Right renal pelvis (tissue), 4 donors: ENCODE results near the gene SGCA. TPM values are rescaled to one million over a fixed set of nuclear protein-coding genes. Genes with fewer than 3 reads are reported as not detected.

ENCODE experiments used
- DNase-seq, 4 donors: peaks; one replicate each; pipeline ENCODE4 v3.0.0-alpha.2; 2013; ENCODE audit warnings: low read depth in 4 of 4, low spot score in 3 of 4, missing footprints in 1 of 4
- polyA plus RNA-seq, 4 donors: library from polyadenylated mRNA; unstranded; fragments of 120-200 nt; gene quantifications; one replicate each; pipeline ENCODE4 v1.2.1, GENCODE V29; 2013; ENCODE audit not compliant: insufficient read length in 4 of 4

SGCA gene
- polyA plus RNA-seq, 4 donors: 0.79 to 1.2 (median 1.0) TPM

- DNase-seq: no peak
Observed at GRCh38 chr17:50219342-50219741, 53.5 kb downstream of the SGCA start.

GRCh38 chr17:50219939-50220465 lies 54.2 kb downstream of the SGCA start:
- no peak for DNase-seq

- DNase-seq: no peak
Observed at GRCh38 chr17:50220811-50221210, 55.0 kb downstream of the SGCA start.

GRCh38 chr17:50221266-50221863 lies 55.6 kb downstream of the SGCA start:
- DNase-seq: no peak

- no peak for DNase-seq
Observed at GRCh38 chr17:50221864-50222545, 56.2 kb downstream of the SGCA start.

- DNase-seq: no peak
Observed at GRCh38 chr17:50222922-50223321, 57.1 kb downstream of the SGCA start.

Other genes starting within 250 kb of the SGCA start
- under 1 TPM; 0.52 to 0.78 (median 0.62) TPM for gene DLX4, start 196.8 kb upstream of the SGCA start, polyA plus RNA-seq
- 1 to 10 TPM in 3 of 4 donors, under 1 TPM in 1; 0.90 to 1.6 (median 1.2) TPM for gene DLX3, start 170.8 kb upstream of the SGCA start, polyA plus RNA-seq
- 100 to 1,000 TPM in 2 of 4 donors, 10 to 100 TPM in 2; 97.9 to 123 (median 102) TPM for gene ITGA3, start 109.9 kb upstream of the SGCA start, polyA plus RNA-seq
- 100 to 1,000 TPM; 115 to 128 (median 125) TPM for gene PDK2, start 70.7 kb upstream of the SGCA start, polyA plus RNA-seq
- gene SAMD14, start 35.8 kb upstream of the SGCA start, polyA plus RNA-seq: 10 to 100 TPM; 12.9 to 20.9 (median 14.6) TPM
- gene PPP1R9B, start 15.3 kb upstream of the SGCA start, polyA plus RNA-seq: 10 to 100 TPM; 46.7 to 50.4 (median 49.3) TPM
- gene COL1A1, start 35.6 kb downstream of the SGCA start, polyA plus RNA-seq: 100 to 1,000 TPM; 539 to 919 (median 649) TPM
- gene TMEM92, start 108.5 kb downstream of the SGCA start, polyA plus RNA-seq: 1 to 10 TPM; 1.7 to 3.0 (median 2.4) TPM
- 10 to 100 TPM; 17.9 to 25.8 (median 19.0) TPM for gene XYLT2, start 180.1 kb downstream of the SGCA start, polyA plus RNA-seq
- 10 to 100 TPM; 64.6 to 78.2 (median 73.0) TPM for gene MRPL27, start 207.2 kb downstream of the SGCA start, polyA plus RNA-seq
- gene EME1, start 207.2 kb downstream of the SGCA start, polyA plus RNA-seq: 1 to 10 TPM; 7.4 to 9.1 (median 7.9) TPM
- gene LRRC59, start 231.5 kb downstream of the SGCA start, polyA plus RNA-seq: 10 to 100 TPM; 59.9 to 65.0 (median 63.8) TPM